ENCODE results near the gene ERICH6. TPM values are rescaled to one million over a fixed set of nuclear protein-coding genes. Genes with fewer than 3 reads are reported as not detected.

The ERICH6 gene
- total RNA-seq, 2 donors from 2014 or later: 0.26 TPM; not detected in 1

- H3K27ac ChIP-seq: no peak overlapping the region
- no peak for TF ChIP-seq CTCF (IDR thresholded peaks at IDR 0.05)
- TF ChIP-seq POLR2A (IDR thresholded peaks at IDR 0.05): no peak
- H3K4me3 ChIP-seq: no peak overlapping the region
- no peaks in the 10 kb centered on the region for H3K9me3 ChIP-seq
- no peaks in the 10 kb centered on the region for H3K36me3 ChIP-seq (replicated peaks in 1 of 2; ENCODE audit: insufficient read depth in 1 of 2, low read depth in 2 of 2)
- DNase-seq (no peak), ATAC-seq (no peak)
- WGBS, 2 donors: 74 to 86% methylated on average over 7 of the region's 7 CpGs
- no peaks in the 10 kb centered on the region for H3K4me1 ChIP-seq
- intact Hi-C loops (cut with DNase I): no loop called here
- no peaks in the 10 kb centered on the region for H3K27me3 ChIP-seq
Measured at GRCh38 chr3:150620002-150620689, 83.6 kb downstream of the ERICH6 start.

GRCh38 chr3:150613709-150614480 is 89.8 kb downstream of the ERICH6 start:
- ATAC-seq: no peak
- intact Hi-C loops (cut with DNase I): no loop called here
- Histone ChIP-seq H3K36me3 (replicated peaks in 1 of 2; ENCODE audit: insufficient read depth in 1 of 2, low read depth in 2 of 2) (no peaks in the 10 kb centered on the region), H3K9me3 (no peaks in the 10 kb centered on the region), H3K4me3 (no peak overlapping the region), H3K4me1 (peaks cover 16% of the 10 kb centered on the region), H3K27me3 (no peaks in the 10 kb centered on the region), H3K27ac (no peak overlapping the region)
- WGBS, 2 donors: 93 to 95% methylated on average over 2 of the region's 2 CpGs
- no peak for DNase-seq
- no peak for TF ChIP-seq CTCF (IDR thresholded peaks at IDR 0.05)
- no peak for TF ChIP-seq POLR2A (IDR thresholded peaks at IDR 0.05)

GRCh38 chr3:150613034-150613433 is 90.7 kb downstream of the ERICH6 start:
- no peak for DNase-seq
- ATAC-seq: no peak
- Histone ChIP-seq H3K36me3 (replicated peaks in 1 of 2; ENCODE audit: insufficient read depth in 1 of 2, low read depth in 2 of 2) (no peaks in the 10 kb centered on the region), H3K9me3 (no peaks in the 10 kb centered on the region), H3K27me3 (no peaks in the 10 kb centered on the region), H3K27ac (no peak overlapping the region), H3K4me1 (peaks cover 17% of the 10 kb centered on the region), H3K4me3 (no peak overlapping the region)
- TF ChIP-seq CTCF (IDR thresholded peaks at IDR 0.05): no peak
- no peak for TF ChIP-seq POLR2A (IDR thresholded peaks at IDR 0.05)
- 95 to 96% methylated on average over 2 of the region's 2 CpGs for WGBS, 2 donors
- intact Hi-C loops (cut with DNase I): no loop called here

GRCh38 chr3:150612494-150612893 is 91.2 kb downstream of the ERICH6 start:
- Histone ChIP-seq H3K4me3 (no peak overlapping the region), H3K36me3 (replicated peaks in 1 of 2; ENCODE audit: insufficient read depth in 1 of 2, low read depth in 2 of 2) (no peaks in the 10 kb centered on the region), H3K27me3 (no peaks in the 10 kb centered on the region), H3K9me3 (no peaks in the 10 kb centered on the region), H3K4me1 (peaks cover 23% of the 10 kb centered on the region), H3K27ac (no peak overlapping the region)
- DNase-seq (no peak), ATAC-seq (no peak)
- 73 to 93% methylated on average over 1 of the region's 1 CpG for WGBS, 2 donors
- no peak for TF ChIP-seq CTCF (IDR thresholded peaks at IDR 0.05)
- TF ChIP-seq POLR2A (IDR thresholded peaks at IDR 0.05): no peak
- intact Hi-C loops (cut with DNase I): no loop called here

Data from body of pancreas (tissue), 4 donors.